SU-DHL-6 (cell line): ENCODE results near the gene MCF2L2.

Experiments used
- H2AFZ ChIP-seq: fragments of 200-600 bp; sonication (generic); 2 replicates; pipeline ENCODE4 v1.6.1; 2014; ENCODE audit warnings: low read depth, mild to moderate bottlenecking, moderate library complexity, mixed read lengths, antibody characterized with exemption, low read length; ENCODE audit not compliant: severe bottlenecking
- H3F3A ChIP-seq: fragments of 200-600 bp; shearing (Covaris generic); 2 replicates; pipeline ENCODE4 v1.6.0; 2016; ENCODE audit warnings: antibody characterized with exemption, mild to moderate bottlenecking; ENCODE audit not compliant: insufficient read depth
- H3K27ac ChIP-seq: fragments of 200-600 bp; sonication (generic); 2 replicates; pipeline ENCODE4 v1.5.1; 2016; ENCODE audit warnings: low read depth, mild to moderate bottlenecking, low read length, moderate library complexity, mixed read lengths
- H3K27me3 ChIP-seq: fragments of 200-600 bp; sonication (generic), shearing (Covaris generic); 2 replicates; pipeline ENCODE4 v1.6.0; 2014; ENCODE audit warnings: mild to moderate bottlenecking, low read length
- H3K36me3 ChIP-seq: fragments of 200-600 bp; sonication (generic); 2 replicates; pipeline ENCODE4 v1.6.1; 2014; ENCODE audit warnings: mild to moderate bottlenecking, low read length, mixed read lengths
- H3K4me2 ChIP-seq: fragments of 300-600, 200-600 bp; shearing (Covaris generic), sonication (generic); 2 replicates; pipeline ENCODE4 v1.6.0; 2014; ENCODE audit warnings: low read length, low read depth, mild to moderate bottlenecking; ENCODE audit not compliant: poor library complexity, severe bottlenecking
- H3K4me3 ChIP-seq: fragments of 200-600 bp; sonication (generic); 2 replicates; pipeline ENCODE4 v1.5.1; 2014; ENCODE audit warnings: antibody characterized with exemption, low read length, mild to moderate bottlenecking, mixed read lengths; ENCODE audit not compliant: insufficient read depth, poor library complexity, severe bottlenecking
- H3K79me2 ChIP-seq: fragments of 200-600 bp; sonication (generic); 2 replicates; pipeline ENCODE4 v1.6.1; 2014; ENCODE audit warnings: mild to moderate bottlenecking, low read length, moderate library complexity; ENCODE audit not compliant: insufficient read depth
- H3K9ac ChIP-seq: fragments of 200-600 bp; sonication (generic); 2 replicates; pipeline ENCODE4 v1.7.0; 2014; ENCODE audit warnings: mild to moderate bottlenecking, low read length
- H3K9me2 ChIP-seq: fragments of 200-600 bp; sonication (generic); replicated peaks from 2 replicates; pipeline ENCODE4 v1.6.1; 2014; ENCODE audit warnings: low read length; ENCODE audit not compliant: insufficient read depth
- H3K9me3 ChIP-seq: fragments of 200-600 bp; sonication (generic); 2 replicates; pipeline ENCODE4 v1.6.1; 2014; ENCODE audit warnings: low read length, mixed read lengths; ENCODE audit not compliant: insufficient read depth
- H4K20me1 ChIP-seq: fragments of 200-600 bp; sonication (generic); 2 replicates; pipeline ENCODE4 v1.6.1; 2014; ENCODE audit warnings: low read depth, mild to moderate bottlenecking, antibody characterized with exemption, low read length, moderate library complexity, mixed read lengths
- EZH2phosphoT487 ChIP-seq: fragments of 200-600 bp; sonication (generic), shearing (Covaris generic); conservative IDR thresholded peaks from 2 replicates; pipeline ENCODE4 v1.6.1; 2018; ENCODE audit warnings: mild to moderate bottlenecking, antibody characterized with exemption, low read length, moderate library complexity, mixed read lengths
- TF ChIP-seq, protein P1 (sequence below): fragments of 200-600 bp; sonication (generic); IDR thresholded peaks from one replicate; pipeline ENCODE4 v1.5.1; 2017; ENCODE audit warnings: antibody characterized with exemption, mild to moderate bottlenecking, low read length, moderate library complexity; ENCODE audit not compliant: insufficient read depth, poor library complexity, severe bottlenecking

MCF2L2 gene

DNA sequence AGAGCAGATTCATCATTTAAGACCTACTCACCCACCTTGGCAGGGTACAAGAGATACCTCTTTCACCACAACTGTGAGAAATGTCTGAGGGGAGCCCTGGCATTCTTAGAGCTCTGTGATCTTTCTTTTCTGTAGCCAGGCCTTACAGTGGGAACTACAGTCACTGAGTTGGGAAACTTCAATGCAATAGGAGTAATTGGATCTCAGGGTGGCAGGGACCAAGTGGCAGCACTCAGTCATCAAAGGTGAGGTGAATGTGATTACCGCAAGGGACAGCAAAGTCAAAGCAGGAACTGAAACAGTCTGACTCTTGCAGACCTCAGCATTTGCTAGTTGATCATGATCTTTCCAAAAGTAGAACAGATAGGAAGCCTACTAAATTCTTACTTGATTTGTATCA, 7.2 kb upstream of the MCF2L2 start:
- H2AFZ ChIP-seq = no peak overlapping the region
- no peak overlapping the region for H3K4me2 ChIP-seq
- no peaks in the 10 kb centered on the region for H3K9me2 ChIP-seq

DNA sequence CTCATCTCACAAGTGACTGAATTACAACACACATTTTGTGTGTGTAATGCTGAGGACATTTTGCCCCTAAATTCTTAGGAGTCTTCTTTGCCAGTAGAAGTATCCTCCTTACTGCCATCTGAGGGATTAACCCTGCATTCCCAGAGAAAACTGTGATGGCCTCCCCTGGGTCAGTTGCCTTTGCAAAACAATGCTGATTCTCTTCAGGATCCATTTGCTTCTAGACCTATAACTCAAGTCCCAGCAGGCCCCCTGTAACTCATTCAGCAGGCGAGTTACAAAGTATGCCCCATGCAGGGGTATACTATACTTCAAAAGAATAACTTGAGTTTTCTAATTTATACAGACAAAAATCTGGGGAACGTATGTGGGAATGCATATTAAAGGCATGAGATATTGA, 6.6 kb upstream of the MCF2L2 start:
- H3K79me2 ChIP-seq = no peaks in the 10 kb centered on the region
- no peaks in the 10 kb centered on the region for H3K36me3 ChIP-seq
- H3K27ac ChIP-seq = no peak overlapping the region
- no peak overlapping the region for H3K4me3 ChIP-seq
- H3F3A ChIP-seq = no peaks in the 10 kb centered on the region
- H3K4me2 ChIP-seq = no peak overlapping the region
- H2AFZ ChIP-seq = no peak overlapping the region
- no peaks in the 10 kb centered on the region for H3K9me2 ChIP-seq
- no peaks in the 10 kb centered on the region for H4K20me1 ChIP-seq
- H3K9ac ChIP-seq = no peak overlapping the region
- TF ChIP-seq, protein P1, sequence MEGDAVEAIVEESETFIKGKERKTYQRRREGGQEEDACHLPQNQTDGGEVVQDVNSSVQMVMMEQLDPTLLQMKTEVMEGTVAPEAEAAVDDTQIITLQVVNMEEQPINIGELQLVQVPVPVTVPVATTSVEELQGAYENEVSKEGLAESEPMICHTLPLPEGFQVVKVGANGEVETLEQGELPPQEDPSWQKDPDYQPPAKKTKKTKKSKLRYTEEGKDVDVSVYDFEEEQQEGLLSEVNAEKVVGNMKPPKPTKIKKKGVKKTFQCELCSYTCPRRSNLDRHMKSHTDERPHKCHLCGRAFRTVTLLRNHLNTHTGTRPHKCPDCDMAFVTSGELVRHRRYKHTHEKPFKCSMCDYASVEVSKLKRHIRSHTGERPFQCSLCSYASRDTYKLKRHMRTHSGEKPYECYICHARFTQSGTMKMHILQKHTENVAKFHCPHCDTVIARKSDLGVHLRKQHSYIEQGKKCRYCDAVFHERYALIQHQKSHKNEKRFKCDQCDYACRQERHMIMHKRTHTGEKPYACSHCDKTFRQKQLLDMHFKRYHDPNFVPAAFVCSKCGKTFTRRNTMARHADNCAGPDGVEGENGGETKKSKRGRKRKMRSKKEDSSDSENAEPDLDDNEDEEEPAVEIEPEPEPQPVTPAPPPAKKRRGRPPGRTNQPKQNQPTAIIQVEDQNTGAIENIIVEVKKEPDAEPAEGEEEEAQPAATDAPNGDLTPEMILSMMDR = no peak
- no peak for TF ChIP-seq EZH2phosphoT487
- no peaks in the 10 kb centered on the region for H3K9me3 ChIP-seq
- no peaks in the 10 kb centered on the region for H3K27me3 ChIP-seq

More for the DNA sequence above, 7.2 kb upstream of the MCF2L2 start:
- TF ChIP-seq, protein P1 = no peak
- H3K79me2 ChIP-seq = no peaks in the 10 kb centered on the region
- no peaks in the 10 kb centered on the region for H3K36me3 ChIP-seq
- no peaks in the 10 kb centered on the region for H4K20me1 ChIP-seq
- no peak overlapping the region for H3K27ac ChIP-seq
- no peaks in the 10 kb centered on the region for H3K27me3 ChIP-seq
- no peaks in the 10 kb centered on the region for H3F3A ChIP-seq
- no peaks in the 10 kb centered on the region for H3K9me3 ChIP-seq
- no peak overlapping the region for H3K4me3 ChIP-seq
- H3K9ac ChIP-seq = no peak overlapping the region

DNA sequence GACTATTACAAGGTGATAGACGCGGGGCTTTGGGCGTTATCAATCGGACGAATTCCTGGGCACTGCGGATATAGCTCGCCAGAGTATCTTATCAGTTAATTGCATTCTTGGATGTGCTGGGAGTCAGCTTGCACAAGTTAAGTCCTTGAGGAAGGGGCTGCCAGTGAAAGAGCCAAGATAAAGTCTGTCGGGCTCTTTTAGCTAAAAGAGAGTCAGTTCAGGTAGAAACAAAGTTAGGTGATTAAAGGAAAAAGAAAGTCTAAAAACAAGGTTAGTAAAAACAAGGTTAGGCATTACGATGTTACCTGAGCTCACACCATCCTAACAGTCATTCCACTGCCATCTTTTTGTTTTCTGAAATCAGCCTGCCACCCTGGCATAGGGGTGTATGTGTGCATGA, 6.1 kb upstream of the MCF2L2 start:
- no peaks in the 10 kb centered on the region for H3K9me2 ChIP-seq
- H3K4me2 ChIP-seq = no peak overlapping the region
- no peak overlapping the region for H3K4me3 ChIP-seq
- H3K9me3 ChIP-seq = no peaks in the 10 kb centered on the region
- H4K20me1 ChIP-seq = no peaks in the 10 kb centered on the region
- H2AFZ ChIP-seq = no peak overlapping the region
- no peaks in the 10 kb centered on the region for H3F3A ChIP-seq
- no peak overlapping the region for H3K9ac ChIP-seq
- no peak overlapping the region for H3K27ac ChIP-seq
- no peaks in the 10 kb centered on the region for H3K79me2 ChIP-seq
- TF ChIP-seq, protein P1 = no peak
- TF ChIP-seq EZH2phosphoT487 = no peak
- no peaks in the 10 kb centered on the region for H3K27me3 ChIP-seq
- H3K36me3 ChIP-seq = no peaks in the 10 kb centered on the region
